HG03159 (cell line): ENCODE measurements around the gene ATF7.

Experiments used
- ATAC-seq: cut with Tn5 transposase; IDR thresholded peaks from one replicate; pipeline ENCODE4 v1.9.1; 2021; ENCODE audit warnings: mild to moderate bottlenecking, moderate library complexity; ENCODE audit not compliant: unreplicated experiment

Gene ATF7

GRCh38 chr12:53464685-53465418 lies 161.3 kb downstream of the ATF7 start:
- no peak for ATAC-seq

GRCh38 chr12:53463802-53464560 lies 162.2 kb downstream of the ATF7 start:
- no peak for ATAC-seq

- no peak for ATAC-seq
These were observed 163.2 kb downstream of the ATF7 start for GRCh38 chr12:53462935-53463334.

GRCh38 chr12:53461591-53461990 lies 164.6 kb downstream of the ATF7 start:
- no peak for ATAC-seq

GRCh38 chr12:53461059-53461458 lies 165.1 kb downstream of the ATF7 start:
- ATAC-seq, result no peak

- ATAC-seq, result no peak
These were observed 167.1 kb downstream of the ATF7 start for GRCh38 chr12:53459097-53459496.
